ENCODE measurements around the gene NTN1. TPM values are rescaled to one million over a fixed set of nuclear protein-coding genes. Genes with fewer than 3 reads are reported as not detected.

The NTN1 gene
- total RNA-seq, 1 donor from 2014 or later, result 0.45 TPM

- Mint-ChIP-seq H3K36me3 (no peaks in the 10 kb centered on the region), H3K9me3 (no peaks in the 10 kb centered on the region), H3K27ac (peak overlapping the region; percentile 91), H3K4me3 (peak overlapping the region; percentile 75), H3K27me3 (ENCODE audit: insufficient read depth, low read depth) (peaks cover 18% of the 10 kb centered on the region), H3K4me1 (peaks cover 37% of the 10 kb centered on the region)
- Histone ChIP-seq H4K20me1 (ENCODE audit: low read depth) (peaks cover 45% of the 10 kb centered on the region), H3K9me3 (ENCODE audit: low read depth) (no peaks in the 10 kb centered on the region), H3K4me3 (no peak overlapping the region), H3F3A (ENCODE audit: low read depth) (peaks cover 4% of the 10 kb centered on the region), H3K27ac (no peak overlapping the region), H3K9ac (no peak overlapping the region), H3K79me2 (ENCODE audit: low read depth) (no peaks in the 10 kb centered on the region), H2AFZ (replicated peaks) (no peak overlapping the region), H3K4me1 (peaks cover 4% of the 10 kb centered on the region), H3K27me3 (peaks cover 45% of the 10 kb centered on the region), H3K36me3 (no peaks in the 10 kb centered on the region), H3K4me2 (no peak overlapping the region)
- TF ChIP-seq EZH2phosphoT487 (IDR thresholded peaks at IDR 0.05) (no peak), EZH2 (IDR thresholded peaks at IDR 0.05) (no peak), CTCF (IDR thresholded peaks at IDR 0.05) (no peak)
- DNase-seq (ENCODE audit: low spot score), result no peak
Observed at GRCh38 chr17:9238340-9239245, 217.3 kb downstream of the NTN1 start.

DNA sequence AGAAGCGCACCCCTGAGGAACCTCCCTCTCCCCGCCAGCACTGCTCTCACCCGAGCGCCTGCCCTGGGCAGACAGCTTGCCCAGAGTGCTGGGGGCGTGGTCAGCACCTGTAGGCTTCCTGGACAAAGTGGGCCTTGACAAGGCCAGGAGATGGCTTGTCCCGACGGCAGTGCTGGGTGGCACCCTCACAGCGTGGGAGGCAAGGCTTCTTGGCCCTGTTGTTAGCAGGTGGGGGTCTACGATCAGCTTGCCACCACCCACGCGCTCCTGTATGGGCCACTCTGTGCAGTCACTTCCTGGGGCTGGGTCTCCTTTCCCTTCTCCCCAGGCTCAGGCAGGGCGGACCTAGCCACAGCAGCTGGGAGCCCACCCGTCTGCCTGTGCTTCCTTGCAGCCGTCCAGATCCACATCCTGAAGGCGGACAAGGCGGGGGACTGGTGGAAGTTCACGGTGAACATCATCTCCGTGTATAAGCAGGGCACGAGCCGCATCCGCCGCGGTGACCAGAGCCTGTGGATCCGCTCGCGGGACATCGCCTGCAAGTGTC, 218.0 kb downstream of the NTN1 start:
- H3K27ac ChIP-seq, result no peak overlapping the region
- H3K27me3 ChIP-seq, result peaks cover 45% of the 10 kb centered on the region
- no peaks in the 10 kb centered on the region for H3K36me3 ChIP-seq
- no peak overlapping the region for H2AFZ ChIP-seq (replicated peaks)
- H3K9ac ChIP-seq, result no peak overlapping the region
- H3K9me3 ChIP-seq (ENCODE audit: low read depth), result no peaks in the 10 kb centered on the region
- peak overlapping the region; percentile 93 for H3K4me2 ChIP-seq
- H3K79me2 ChIP-seq (ENCODE audit: low read depth), result no peaks in the 10 kb centered on the region
- H3K36me3 Mint-ChIP-seq, result no peaks in the 10 kb centered on the region
- peaks cover 4% of the 10 kb centered on the region for H3F3A ChIP-seq (ENCODE audit: low read depth)
- H3K4me3 Mint-ChIP-seq, result peak overlapping the region; percentile 73
- H4K20me1 ChIP-seq (ENCODE audit: low read depth), result peaks cover 46% of the 10 kb centered on the region
- DNase-seq (ENCODE audit: low spot score), result no peak
- peaks cover 4% of the 10 kb centered on the region for H3K4me1 ChIP-seq
- peaks cover 37% of the 10 kb centered on the region for H3K4me1 Mint-ChIP-seq
- peak overlapping the region; percentile 40 for H3K4me3 ChIP-seq
- TF ChIP-seq EZH2phosphoT487 (IDR thresholded peaks at IDR 0.05) (no peak), EZH2 (IDR thresholded peaks at IDR 0.05) (no peak), CTCF (IDR thresholded peaks at IDR 0.05) (no peak)
- H3K9me3 Mint-ChIP-seq, result no peaks in the 10 kb centered on the region
- no peak overlapping the region for H3K27ac Mint-ChIP-seq
- H3K27me3 Mint-ChIP-seq (ENCODE audit: insufficient read depth, low read depth), result peaks cover 18% of the 10 kb centered on the region

GRCh38 chr17:9239793-9240658, 218.7 kb downstream of the NTN1 start:
- Histone ChIP-seq H4K20me1 (ENCODE audit: low read depth) (peaks cover 52% of the 10 kb centered on the region), H3K27me3 (peaks cover 45% of the 10 kb centered on the region), H3K4me3 (peak overlapping the region; percentile 59), H3K9ac (no peak overlapping the region), H3K4me1 (peaks cover 4% of the 10 kb centered on the region), H3F3A (ENCODE audit: low read depth) (peaks cover 4% of the 10 kb centered on the region), H3K36me3 (no peaks in the 10 kb centered on the region), H3K79me2 (ENCODE audit: low read depth) (no peaks in the 10 kb centered on the region), H2AFZ (replicated peaks) (no peak overlapping the region), H3K4me2 (peak overlapping the region; percentile 93), H3K27ac (no peak overlapping the region), H3K9me3 (ENCODE audit: low read depth) (no peaks in the 10 kb centered on the region)
- Mint-ChIP-seq H3K4me1 (peaks cover 37% of the 10 kb centered on the region), H3K4me3 (peak overlapping the region; percentile 73), H3K27ac (no peak overlapping the region), H3K27me3 (ENCODE audit: insufficient read depth, low read depth) (peaks cover 18% of the 10 kb centered on the region), H3K36me3 (no peaks in the 10 kb centered on the region), H3K9me3 (no peaks in the 10 kb centered on the region)
- TF ChIP-seq EZH2phosphoT487 (IDR thresholded peaks at IDR 0.05) (peak; percentile 15), EZH2 (IDR thresholded peaks at IDR 0.05) (no peak), CTCF (IDR thresholded peaks at IDR 0.05) (no peak)
- DNase-seq (ENCODE audit: low spot score), result peak; percentile 74
